Mammary epithelial cell (primary cell): ENCODE measurements around the gene NCAM1.

Experiments
- CTCF ChIP-seq, 2 donors: IDR thresholded peaks in 1 of 2; conservative IDR thresholded peaks in 1 of 2; 2 replicates each; pipeline ENCODE4 v1.5.1; 2011 to 2012; ENCODE audit warnings: inconsistent platforms in 2 of 2, low read length in 2 of 2, mild to moderate bottlenecking in 2 of 2, control low read depth in 1 of 2, low read depth in 1 of 2; ENCODE audit not compliant: insufficient read depth in 1 of 2; ENCODE audit errors: extremely low read depth in 1 of 2
- EZH2 ChIP-seq: IDR thresholded peaks from 2 replicates; pipeline ENCODE4 v1.6.1; 2012; ENCODE audit warnings: low read length, inconsistent platforms, borderline replicate concordance

GRCh38 chr11:113295993-113296392 is 334.8 kb downstream of the NCAM1 start:
- TF ChIP-seq CTCF (conservative IDR thresholded peaks at IDR 0.05 in 1 of 2, IDR thresholded peaks at IDR 0.05 in 1 of 2; ENCODE audit: extremely low read depth in 1 of 2, insufficient read depth in 1 of 2, low read depth in 1 of 2, low read length in 2 of 2), result no peak
- no peak for TF ChIP-seq EZH2
